ENCODE data around the gene STMN1.

Gene STMN1

GRCh38 chr1:25875856-25876692, 30.1 kb downstream of the STMN1 start:
- H3K79me2 ChIP-seq (ENCODE audit: control insufficient read depth, low read length) = no peaks in the 10 kb centered on the region
- H3K4me3 ChIP-seq (ENCODE audit: low read length) = peak overlapping the region; percentile 73
- peaks cover 25% of the 10 kb centered on the region for H3K27me3 ChIP-seq (ENCODE audit: control insufficient read depth, low read length)
- peaks cover 10% of the 10 kb centered on the region for H3F3A ChIP-seq (ENCODE audit: control insufficient read depth, insufficient read depth)
- no peaks in the 10 kb centered on the region for H4K20me1 ChIP-seq (ENCODE audit: control insufficient read depth, insufficient read depth, low read depth, low read length)
- H3K36me3 ChIP-seq (ENCODE audit: control insufficient read depth, low read length) = no peaks in the 10 kb centered on the region
- H3K4me2 ChIP-seq (ENCODE audit: low read length) = peak overlapping the region; percentile 79
- H3K27ac ChIP-seq (ENCODE audit: low read depth, low read length) = no peak overlapping the region
- no peaks in the 10 kb centered on the region for H3K9me2 ChIP-seq (replicated peaks; ENCODE audit: control insufficient read depth, low read length)
- H3K9me3 ChIP-seq (ENCODE audit: control insufficient read depth, insufficient read depth, low read length) = no peaks in the 10 kb centered on the region
- peaks cover 45% of the 10 kb centered on the region for H3K4me1 ChIP-seq (ENCODE audit: control insufficient read depth, low read length)
- TF ChIP-seq EZH2phosphoT487 (IDR thresholded peaks at IDR 0.05; ENCODE audit: borderline replicate concordance, low read length) (no peak), CTCF (IDR thresholded peaks at IDR 0.05; ENCODE audit: low read depth, low read length, poor library complexity, severe bottlenecking) (no peak)

- Histone ChIP-seq H3K9me3 (ENCODE audit: control insufficient read depth, insufficient read depth, low read length) (no peaks in the 10 kb centered on the region), H3K27ac (ENCODE audit: low read depth, low read length) (no peak within 1 kb of the TSS), H3K9me2 (replicated peaks; ENCODE audit: control insufficient read depth, low read length) (no peaks in the 10 kb centered on the region), H3K36me3 (ENCODE audit: control insufficient read depth, low read length) (no peaks in the 10 kb centered on the region), H3K4me1 (ENCODE audit: control insufficient read depth, low read length) (peaks cover 53% of the 10 kb centered on the region), H3F3A (ENCODE audit: control insufficient read depth, insufficient read depth) (peaks cover 10% of the 10 kb centered on the region), H3K79me2 (ENCODE audit: control insufficient read depth, low read length) (no peaks in the 10 kb centered on the region), H4K20me1 (ENCODE audit: control insufficient read depth, insufficient read depth, low read depth, low read length) (no peaks in the 10 kb centered on the region), H3K4me2 (ENCODE audit: low read length) (peak within 1 kb of the TSS; percentile 79), H3K4me3 (ENCODE audit: low read length) (peak within 1 kb of the TSS; percentile 73), H3K27me3 (ENCODE audit: control insufficient read depth, low read length) (peaks cover 25% of the 10 kb centered on the region)
- TF ChIP-seq EZH2phosphoT487 (IDR thresholded peaks at IDR 0.05; ENCODE audit: borderline replicate concordance, low read length) (no peak), CTCF (IDR thresholded peaks at IDR 0.05; ENCODE audit: low read depth, low read length, poor library complexity, severe bottlenecking) (peak; percentile 24)
These were observed 30.9 kb downstream of the STMN1 start, which contains the start of gene PAQR7 for GRCh38 chr1:25875154-25875855. PAQR7 (minus strand) TSS chr1:25875708; CDS start chr1:25863839, 11,869 bp downstream.

GRCh38 chr1:25874635-25875153, 31.5 kb downstream of the STMN1 start:
- peak overlapping the region; percentile 73 for H3K4me3 ChIP-seq (ENCODE audit: low read length)
- peaks cover 54% of the 10 kb centered on the region for H3K4me1 ChIP-seq (ENCODE audit: control insufficient read depth, low read length)
- H3K9me2 ChIP-seq (replicated peaks; ENCODE audit: control insufficient read depth, low read length) = no peaks in the 10 kb centered on the region
- peaks cover 25% of the 10 kb centered on the region for H3K27me3 ChIP-seq (ENCODE audit: control insufficient read depth, low read length)
- H4K20me1 ChIP-seq (ENCODE audit: control insufficient read depth, insufficient read depth, low read depth, low read length) = no peaks in the 10 kb centered on the region
- H3K79me2 ChIP-seq (ENCODE audit: control insufficient read depth, low read length) = no peaks in the 10 kb centered on the region
- TF ChIP-seq EZH2phosphoT487 (IDR thresholded peaks at IDR 0.05; ENCODE audit: borderline replicate concordance, low read length) (no peak), CTCF (IDR thresholded peaks at IDR 0.05; ENCODE audit: low read depth, low read length, poor library complexity, severe bottlenecking) (no peak)
- H3K27ac ChIP-seq (ENCODE audit: low read depth, low read length) = no peak overlapping the region
- peaks cover 10% of the 10 kb centered on the region for H3F3A ChIP-seq (ENCODE audit: control insufficient read depth, insufficient read depth)
- no peaks in the 10 kb centered on the region for H3K9me3 ChIP-seq (ENCODE audit: control insufficient read depth, insufficient read depth, low read length)
- H3K36me3 ChIP-seq (ENCODE audit: control insufficient read depth, low read length) = no peaks in the 10 kb centered on the region
- peak overlapping the region; percentile 79 for H3K4me2 ChIP-seq (ENCODE audit: low read length)
